HG03432 (cell line): ENCODE measurements around the gene B4GALT3.

ENCODE experiments used
- ATAC-seq: cut with Tn5 transposase; IDR thresholded peaks from one replicate; pipeline ENCODE4 v1.9.1; 2021; ENCODE audit warnings: mild to moderate bottlenecking, moderate library complexity; ENCODE audit not compliant: unreplicated experiment

The B4GALT3 gene

DNA sequence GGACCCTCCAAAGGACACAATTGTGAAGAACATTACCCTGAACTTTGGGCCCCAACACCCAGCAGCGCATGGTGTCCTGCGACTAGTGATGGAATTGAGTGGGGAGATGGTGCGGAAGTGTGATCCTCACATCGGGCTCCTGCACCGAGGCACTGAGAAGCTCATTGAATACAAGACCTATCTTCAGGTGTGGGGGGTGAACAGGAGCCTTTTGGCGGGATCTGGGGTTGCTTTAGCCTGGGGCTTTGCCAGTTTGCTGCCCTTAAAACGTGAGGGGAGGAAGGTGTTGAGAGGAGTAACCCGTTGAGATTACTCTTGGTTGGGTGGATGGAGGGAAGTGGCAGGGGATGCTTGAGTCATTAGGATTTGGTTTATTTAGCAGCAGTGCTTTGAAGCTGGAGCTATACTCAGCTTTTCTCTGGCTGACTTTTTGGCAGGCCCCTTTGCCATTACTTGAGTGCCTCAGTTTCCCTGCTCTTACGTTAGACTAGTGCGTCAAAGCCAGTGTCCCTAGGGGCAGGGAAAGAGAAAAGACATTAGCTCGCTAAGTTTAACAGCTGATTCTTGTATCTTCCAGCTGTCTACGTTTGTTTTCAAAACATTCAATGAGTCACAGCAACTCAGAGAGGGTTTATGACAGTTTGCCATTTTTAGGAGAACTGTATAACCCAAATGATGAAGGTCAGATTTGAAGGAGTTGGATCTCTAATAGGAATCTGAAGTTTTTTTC is 29.3 kb upstream of the B4GALT3 start:
- no peak for ATAC-seq

DNA sequence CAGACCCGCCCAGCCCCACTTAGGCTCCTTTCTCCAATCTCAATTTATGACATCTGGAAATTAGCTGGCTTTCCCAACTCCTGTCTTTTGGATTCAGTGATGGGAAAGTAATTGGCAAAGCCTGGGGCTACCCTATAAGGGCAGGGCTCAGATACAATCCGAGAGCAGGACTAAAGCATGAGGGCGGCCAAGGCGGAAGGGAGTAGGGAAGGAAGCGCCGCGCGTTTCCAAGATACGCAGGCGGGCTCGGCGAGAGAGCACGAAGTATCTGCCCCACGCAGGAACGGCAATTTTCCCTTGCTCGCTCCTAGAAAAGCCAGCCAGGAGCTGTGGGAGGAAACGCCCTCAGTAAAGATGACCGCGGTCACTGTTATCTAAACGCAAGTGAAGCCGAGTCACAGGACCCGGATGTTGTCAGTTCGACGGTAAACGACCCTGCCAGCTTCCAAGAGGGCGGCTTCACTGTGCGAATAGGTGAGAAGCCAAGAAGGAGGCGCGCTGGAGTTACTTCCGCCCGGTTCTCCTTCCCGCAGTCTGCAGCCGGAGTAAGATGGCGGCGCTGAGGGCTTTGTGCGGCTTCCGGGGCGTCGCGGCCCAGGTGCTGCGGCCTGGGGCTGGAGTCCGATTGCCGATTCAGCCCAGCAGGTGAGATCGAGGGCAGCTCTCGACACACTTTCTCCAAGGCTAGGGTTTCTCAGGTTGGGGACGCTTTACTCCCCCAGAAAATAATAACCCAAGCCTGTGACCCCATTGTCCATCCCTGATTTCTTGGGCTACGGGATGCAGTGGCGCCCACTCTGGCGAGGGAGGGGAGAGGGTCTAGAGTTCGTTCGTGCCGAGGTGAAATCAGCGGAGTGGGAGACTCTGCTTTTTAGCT is 24.8 kb upstream of the B4GALT3 start, which contains the start of gene NDUFS2:
TSS of gene NDUFS2 (plus strand) at position 532 of the 877 bp plus-strand sequence. CDS start at position 551, 19 bp downstream.
- peak; percentile 95 for ATAC-seq

DNA sequence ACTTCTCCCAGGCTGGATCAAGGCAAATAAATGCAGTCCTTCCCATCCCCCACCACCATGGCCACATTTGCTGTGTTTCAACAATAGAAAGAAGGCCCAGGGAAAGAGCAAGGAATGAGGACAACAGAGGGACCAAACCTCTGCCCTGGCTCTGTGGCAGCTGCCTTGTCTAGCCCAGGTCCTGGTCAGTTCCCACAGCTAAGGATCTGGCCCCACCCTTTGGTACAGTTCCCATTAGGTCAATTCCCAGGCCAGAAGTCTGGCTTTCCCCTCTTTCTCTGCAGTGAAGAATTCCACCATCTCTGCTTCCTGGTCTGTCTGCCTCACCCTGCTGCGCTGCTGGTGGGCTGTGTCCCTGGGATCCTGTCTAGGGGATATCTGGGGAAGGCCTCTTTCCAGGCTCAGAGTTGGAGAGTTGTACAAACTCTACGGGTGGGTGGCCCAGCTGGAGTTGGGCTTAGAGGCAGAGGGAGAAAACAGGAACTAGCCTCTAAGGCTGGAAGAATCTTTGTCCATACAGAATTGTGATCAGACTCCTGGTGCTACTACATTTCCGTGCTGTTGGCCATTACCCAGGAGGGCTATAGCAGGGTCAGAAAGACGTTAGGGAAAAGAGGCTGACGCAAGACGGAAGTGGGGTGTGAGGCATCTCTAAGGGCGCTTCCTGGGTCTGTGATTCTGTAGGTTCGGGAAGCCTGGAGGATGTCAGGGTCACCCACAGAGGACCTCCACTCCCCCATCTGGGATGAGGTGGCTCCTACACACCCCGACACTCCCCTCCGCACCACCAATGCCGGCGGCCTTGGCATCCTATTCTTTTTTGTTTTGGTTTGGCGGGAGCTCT is 23.9 kb upstream of the B4GALT3 start:
- no peak for ATAC-seq

DNA sequence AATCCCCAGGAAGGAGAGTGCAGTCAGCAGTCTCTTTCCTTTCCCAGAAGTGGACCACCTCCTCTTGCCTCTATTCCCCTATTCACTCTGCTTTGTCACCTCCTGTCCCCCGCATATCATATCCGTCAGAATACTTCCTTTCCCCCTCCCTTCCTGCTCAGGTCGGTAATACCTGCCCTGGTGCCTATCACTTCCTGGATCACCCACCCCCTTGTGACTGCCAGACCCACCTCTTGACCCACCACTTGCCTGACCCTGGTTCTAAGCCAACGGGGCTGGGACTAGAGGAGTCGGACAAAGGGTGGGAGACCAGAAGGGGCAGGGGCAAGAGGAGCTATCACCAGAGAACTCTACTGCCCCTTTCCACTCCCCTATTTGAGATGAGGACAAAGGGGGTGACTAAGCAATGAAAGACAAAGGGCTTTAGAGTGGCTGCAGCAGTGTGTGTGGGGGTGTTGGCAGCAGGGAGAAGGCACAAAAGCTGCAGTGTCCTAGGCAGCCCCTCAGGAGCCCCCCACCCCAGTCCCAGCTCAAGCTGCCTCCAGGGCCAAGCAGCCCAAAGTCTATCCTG is 23.2 kb upstream of the B4GALT3 start:
- ATAC-seq, result no peak

DNA sequence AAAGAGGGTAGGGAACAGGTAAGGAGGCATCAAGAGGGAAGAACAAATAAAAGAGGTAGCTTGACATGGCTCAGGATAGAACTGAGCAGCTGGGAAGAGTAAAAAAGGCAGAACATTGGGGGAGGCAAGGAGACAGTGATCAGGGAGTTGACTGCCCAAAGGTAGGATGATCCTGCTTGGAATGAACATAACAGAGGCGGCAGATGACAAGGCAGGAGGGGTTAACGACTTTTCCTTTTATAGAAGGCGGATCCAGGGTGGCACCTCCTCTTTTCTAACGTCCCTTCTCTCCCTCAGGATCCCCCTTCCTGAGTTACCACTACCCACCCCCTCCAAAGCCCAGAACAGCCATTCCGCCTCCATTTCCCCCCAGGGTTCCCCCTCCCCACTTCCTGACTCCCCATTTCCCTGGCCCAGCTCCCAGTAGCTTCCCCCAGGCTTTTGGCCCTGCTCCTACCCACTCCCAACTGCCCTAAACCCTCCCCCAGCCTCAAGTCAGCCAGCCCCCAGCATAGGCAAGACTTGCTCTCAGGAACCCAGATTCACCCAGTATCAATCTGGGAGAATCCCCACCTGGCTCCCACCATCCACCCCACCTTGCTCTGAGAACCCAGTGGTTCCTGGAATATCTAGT is 22.3 kb upstream of the B4GALT3 start:
- ATAC-seq, result no peak

DNA sequence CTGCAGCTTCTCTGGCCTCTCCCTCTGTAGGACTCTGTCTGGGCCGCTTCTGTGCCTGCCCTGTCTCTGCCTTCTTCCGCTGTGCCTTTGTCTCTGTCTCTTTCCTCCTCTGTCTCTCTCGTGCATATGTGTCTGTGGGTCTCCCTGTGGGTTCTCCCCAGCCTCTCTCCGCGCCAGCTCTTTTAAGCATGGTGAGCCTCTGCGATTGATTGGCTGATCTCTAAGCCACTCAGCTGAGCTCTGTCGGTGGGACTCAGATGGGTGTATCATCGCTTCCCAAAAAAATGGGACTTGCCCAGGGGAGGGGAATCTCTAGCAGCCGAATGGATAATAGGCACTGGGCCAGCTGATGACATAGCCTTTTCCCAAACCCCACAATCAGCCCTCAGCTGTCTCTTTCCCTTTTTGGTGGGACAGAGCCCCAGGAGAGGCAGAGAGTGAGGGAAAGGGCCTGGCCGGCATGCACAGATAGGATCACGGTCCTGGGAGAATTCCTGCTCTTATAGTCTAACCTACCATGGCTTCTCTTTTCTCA is 21.7 kb upstream of the B4GALT3 start, which contains the start of gene ADAMTS4:
TSS of gene ADAMTS4 (minus strand) at position 158 of the 535 bp plus-strand sequence. CDS start 427 bp downstream, outside the sequence.
- ATAC-seq, result no peak

DNA sequence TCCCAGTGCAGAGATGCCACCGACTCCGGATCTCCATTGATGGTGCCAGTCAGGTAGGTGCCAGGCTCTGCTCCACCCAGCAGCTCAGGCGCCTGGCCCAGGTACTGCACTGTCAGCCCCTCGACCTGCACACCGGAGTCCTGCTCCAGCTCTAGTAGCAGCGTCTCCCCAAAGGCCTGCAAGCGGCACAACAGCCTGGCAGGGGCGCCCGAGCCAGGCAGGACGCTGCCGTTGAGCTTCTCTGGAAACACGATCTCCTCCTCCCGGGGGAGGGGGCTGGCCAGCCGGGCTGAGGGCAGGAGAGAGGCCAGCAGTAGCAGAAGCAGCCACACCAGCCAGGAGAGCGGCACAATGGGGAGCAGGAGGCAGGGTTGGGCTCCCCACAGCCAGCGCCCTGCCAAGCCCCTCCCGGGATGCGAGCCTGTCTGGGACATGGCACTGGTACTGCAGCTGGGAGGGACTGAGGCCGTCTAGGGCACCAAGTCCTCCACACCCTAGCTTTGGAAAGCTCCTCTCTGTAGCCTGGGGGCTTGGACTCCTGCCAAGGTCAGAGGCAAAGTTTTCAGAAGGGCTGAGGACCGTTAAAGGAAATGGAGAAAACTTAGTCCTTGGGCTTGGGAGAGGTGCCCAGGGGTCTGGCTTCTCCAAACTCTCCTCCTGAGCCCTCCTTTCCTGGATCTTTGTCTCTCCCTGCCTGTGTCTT is 21.0 kb upstream of the B4GALT3 start:
- ATAC-seq, result no peak

DNA sequence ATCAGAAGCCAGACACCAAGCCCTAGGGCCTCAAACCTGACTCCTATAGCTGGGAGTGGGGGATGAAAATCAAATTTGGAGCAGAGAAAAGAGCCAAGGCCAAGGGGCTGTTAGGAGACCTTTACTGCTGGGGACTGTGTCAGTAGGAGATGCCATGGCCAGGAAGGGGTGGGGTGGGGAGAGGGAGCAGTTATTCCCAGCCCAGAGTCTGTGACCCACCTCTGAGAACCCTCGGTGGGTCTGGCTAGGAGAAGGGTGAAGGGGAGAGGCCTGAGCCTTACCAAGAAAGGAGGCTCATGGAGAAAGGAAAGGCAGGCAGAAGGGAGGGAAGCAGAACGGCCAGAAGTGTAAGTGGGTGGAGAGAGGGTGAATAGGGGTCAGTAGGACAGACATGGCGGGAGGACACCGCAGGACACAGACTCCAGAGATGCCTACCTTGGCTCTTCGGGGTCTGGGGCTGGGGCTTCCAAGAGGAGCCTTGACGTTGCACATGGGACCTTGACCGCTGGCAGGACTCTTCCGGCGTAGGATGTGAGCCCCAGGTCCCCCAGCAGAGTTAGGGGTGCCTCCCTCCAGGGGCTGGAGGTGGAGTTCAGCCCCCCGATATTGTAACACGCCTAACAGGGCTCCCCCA is 20.4 kb upstream of the B4GALT3 start:
- ATAC-seq, result no peak

DNA sequence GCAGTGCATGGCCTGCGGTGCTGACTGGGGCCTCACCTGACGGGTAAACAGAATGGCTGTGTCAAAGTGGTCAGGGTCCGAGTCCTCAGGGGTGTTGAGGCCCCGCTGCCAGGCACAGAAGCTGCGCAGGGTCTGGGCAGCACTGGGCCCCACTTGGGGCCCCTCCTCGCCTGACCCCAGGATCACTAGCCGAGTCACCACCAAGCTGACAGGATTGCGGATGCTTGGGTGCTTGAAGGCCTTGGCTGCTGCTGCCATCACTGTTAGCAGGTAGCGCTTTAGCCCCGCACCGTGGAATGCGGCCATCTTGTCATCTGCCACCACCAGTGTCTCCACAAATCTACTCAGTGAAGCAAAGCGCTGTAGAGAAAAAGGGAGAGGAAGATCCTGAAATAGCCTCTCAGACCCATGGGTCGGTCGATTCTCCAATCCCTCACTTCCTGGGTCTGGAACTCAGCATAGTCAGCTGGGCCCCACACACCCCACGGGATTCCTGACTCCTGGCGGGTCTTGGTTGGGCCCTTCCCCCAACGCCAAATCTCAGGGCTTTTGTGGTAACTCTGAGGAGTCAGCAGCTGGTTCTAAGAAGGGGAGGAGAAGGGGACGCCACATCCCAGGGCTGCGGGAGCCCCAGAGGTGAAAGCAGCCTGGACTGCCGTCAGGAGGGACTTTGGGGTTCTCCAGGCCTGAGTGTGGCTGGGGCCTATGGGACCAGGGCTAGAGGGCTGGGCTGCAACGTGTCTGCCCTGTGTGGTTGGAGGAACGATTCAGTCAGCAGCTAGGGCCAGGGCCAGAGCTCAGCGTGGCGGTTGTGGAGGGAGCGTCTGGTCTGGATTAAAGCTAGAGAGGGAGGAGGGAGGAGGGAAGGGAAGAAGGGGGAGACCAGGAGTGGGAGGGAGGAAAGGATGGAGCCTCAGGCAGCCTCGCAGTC is 19.5 kb upstream of the B4GALT3 start:
- no peak for ATAC-seq

DNA sequence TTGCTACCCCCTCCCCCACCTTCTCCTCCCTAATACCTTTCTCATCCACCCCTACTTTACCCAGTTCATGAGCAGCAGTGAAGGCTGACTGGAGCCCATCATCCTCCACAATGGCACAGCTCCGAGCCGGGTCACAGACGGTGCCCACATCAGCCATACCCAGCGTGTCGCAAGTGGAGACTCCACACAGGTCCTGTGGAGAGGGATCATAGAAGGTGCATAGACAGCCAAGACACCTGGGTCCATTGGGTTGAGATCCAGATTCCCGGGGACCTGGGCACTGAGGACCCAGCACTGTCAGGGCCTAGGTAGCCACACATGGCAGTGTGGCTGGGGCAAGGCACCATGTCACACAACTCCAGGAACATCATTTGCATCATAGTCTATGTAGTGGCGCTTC is 18.8 kb upstream of the B4GALT3 start:
- no peak for ATAC-seq

DNA sequence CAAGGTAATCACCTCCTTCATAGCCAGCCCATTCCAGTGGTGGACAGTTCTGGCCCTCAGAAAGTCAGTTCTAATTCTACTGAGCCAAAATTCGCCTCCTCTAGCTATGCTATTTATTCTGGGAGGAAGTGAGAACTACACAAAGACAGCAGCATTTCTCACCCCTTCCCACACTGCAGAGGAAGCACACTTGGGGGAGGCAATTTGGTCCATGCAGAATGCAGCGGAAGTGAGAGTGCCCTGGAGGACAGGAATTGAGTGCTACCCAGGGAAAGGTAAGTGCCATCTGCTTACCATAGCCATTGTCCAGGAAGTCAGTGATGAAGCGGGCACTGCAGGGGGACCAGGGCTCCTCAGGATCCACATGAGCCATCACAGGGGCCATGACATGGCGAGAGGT is 17.9 kb upstream of the B4GALT3 start:
- ATAC-seq, result peak; percentile 61

DNA sequence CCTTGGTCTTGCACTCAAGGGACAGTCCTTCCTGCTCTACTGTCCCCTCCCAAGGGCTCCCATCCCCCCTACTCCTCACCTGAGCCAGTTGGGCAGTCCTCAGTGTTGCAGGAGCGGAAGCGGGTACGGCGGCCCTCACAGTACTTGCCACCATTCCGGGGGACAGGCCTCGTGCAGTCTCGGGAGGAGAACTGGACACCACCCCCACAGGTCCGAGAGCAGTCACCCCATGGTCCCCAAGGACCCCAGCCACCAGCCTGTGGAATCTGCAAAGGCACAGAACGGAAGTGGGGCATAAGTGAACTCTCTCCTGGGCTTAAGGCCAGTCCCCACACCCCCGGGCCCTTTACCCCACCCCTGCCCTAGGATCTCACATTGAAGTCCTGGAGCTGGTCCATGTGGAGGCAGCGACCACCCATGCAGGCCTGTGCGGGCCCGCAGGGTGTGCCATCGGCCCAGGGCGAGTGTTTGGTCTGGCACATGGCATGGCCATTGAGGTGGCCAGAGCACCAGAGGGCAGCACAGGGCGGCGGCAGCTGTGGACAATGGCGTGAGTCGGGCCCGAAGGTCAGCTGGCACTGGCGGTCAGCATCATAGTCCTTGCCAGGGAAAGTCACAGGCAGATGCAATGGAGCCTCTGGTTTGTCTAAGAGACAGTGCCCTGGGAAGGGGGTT is 16.4 kb upstream of the B4GALT3 start:
- no peak for ATAC-seq

DNA sequence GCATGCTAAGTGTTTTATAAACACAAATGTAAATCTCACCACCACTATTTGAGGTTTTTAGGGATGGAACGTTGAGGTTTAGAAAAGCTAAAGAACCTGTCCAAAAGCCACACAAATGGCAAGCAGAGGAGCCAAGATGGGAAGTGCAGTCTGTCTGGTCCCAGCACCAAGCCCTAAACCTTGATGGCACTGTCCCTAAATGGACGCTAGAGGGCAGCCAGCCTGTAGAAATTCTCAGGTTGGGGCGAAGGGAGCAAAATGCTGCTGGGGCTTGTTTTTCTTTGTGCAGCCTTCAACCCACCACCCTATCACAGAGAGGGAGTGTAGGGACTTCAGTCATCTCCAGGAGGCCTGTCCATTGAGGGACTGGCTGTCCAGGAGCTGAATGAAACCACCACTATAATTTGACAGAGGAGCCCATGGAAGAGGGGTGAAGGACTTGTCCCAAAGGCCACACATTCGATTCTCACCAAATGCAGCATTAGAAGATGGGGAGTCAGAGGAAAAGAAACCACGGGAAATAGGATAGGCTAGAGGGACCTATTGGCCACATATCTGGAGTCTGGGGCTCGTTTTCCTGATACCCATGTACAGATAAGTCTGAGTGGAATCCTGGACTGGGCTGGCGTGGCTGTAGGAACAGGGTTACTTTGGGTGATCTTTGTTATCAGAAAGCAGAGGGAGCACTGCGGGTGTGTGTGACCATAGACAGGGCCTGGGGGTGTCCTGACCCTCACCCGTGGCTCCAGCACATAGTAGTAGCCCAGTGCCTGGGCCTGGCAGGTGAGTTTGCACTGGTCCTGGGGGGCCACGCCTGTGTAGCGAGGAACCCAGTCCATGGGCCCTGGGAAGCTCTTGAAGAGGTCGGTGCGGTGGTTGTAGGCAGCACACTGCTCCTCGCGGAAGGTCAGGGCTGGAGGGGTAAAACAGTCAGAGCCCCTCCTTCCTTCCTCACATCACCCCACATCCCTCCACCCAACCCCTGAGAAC is 15.5 kb upstream of the B4GALT3 start:
- peak; percentile 68 for ATAC-seq

DNA sequence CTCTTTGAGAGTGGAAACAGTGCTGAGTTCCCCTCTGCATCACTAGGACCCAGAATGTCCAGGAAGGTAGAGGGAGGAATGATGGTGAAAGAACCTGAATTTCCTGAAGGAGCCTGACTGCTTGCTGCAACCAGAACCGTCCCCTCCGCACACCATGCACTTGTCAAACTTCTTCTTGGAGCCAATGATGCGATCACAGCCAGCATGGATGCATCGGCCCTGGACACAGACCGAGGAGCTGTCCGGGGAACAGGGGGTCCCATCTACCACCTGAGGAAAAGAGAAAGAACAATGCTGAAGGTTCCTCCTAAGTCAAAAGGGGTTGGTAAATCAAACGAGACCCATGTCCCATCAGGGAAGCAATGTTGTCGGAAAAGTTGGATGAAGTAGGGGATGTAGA is 14.7 kb upstream of the B4GALT3 start:
- ATAC-seq, result no peak

DNA sequence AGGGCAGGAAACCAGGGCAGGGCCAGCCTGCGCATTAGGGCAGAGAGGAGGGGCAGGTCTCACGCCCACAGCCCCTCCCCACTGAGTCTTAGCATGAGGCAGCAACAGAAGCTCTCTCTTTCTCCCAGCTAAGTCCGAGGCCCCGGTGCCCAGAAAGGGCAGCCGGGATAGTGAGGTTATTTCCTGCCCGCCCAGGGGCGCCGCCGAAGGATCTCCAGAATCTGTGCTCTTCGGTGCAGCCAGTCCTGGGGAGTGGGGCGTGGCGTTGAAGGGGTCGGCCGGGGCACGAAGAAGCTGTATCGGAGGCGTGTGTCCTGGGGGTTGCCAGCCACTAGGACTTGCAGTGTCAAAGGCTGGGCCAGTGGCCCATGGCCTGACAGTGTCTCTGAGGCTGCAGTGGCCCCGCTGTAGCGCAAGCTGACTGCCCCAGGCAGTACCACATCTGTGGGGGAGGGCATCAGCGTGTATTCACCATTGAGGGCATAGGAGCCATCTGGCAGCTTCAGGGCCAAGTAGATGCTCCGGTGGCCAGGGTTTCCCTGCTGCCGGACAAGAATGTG is 13.7 kb upstream of the B4GALT3 start:
- no peak for ATAC-seq

DNA sequence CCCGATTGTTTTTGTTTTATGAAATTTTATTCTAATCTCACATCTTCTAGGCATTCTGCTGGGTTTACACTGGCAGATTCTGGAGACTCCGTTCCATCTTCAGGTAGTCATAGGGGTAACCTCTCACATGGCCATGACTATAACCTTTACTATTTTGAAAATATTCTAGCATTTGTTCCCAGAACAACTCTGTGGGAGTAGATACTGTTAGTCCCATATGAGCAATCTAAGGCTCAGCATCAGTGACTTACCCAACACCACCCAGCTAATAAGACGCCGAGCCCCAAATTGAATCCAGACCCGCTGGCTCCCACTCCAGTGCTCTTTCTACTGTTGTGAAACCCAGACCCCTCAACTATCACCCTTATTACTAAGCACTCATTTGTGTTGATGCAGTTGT is 11.7 kb upstream of the B4GALT3 start:
- no peak for ATAC-seq
